Activated naive CD4-positive, alpha-beta T cell treated with Interleukin-2 at 50 U/mL for 16 hours (primary cell): Measurements from ENCODE around the gene HTRA3.

Source experiments
- DNase-seq: peaks from one replicate; pipeline ENCODE4 v3.0.0-alpha.2; 2020

HTRA3 gene

DNA sequence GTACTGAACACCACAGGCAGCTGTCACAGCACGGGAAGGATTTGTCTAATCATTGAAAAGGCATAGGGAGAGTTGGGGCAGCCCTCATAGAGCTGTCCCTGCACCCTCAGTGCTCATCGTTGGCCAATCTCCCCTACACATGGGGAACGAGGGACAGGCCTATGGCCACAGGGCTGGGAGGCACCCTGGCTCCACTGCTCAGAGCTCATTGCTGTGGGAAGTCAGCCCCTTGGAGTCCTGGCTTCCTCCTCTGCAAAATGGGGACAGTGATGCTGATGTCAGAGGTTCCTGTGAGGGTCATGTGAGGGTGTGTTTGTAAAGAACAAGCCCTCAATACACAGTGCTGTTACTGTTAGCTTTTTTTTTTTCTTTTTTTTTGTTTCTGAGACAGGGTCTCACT, 19.3 kb upstream of the HTRA3 start:
- no peak for DNase-seq

DNA sequence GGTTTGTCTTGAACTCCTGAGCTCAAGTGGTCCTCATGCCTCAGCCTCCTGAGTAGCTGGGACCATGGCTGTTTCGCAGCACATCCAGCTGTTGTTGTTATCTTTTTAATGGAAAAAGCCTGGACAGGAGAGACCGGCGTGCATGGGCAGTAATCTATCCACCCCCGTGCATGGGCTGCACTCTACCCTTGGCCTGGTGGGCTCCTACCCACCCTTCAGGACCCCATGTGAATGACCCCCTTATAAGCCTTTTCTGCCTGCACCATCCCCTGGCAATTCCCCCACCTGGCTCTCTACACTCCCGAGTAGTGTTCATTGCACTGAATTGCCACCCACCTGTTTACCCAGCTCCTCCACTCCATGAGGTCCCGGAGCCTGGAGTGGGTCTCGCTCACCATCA, 18.9 kb upstream of the HTRA3 start:
- DNase-seq: no peak

DNA sequence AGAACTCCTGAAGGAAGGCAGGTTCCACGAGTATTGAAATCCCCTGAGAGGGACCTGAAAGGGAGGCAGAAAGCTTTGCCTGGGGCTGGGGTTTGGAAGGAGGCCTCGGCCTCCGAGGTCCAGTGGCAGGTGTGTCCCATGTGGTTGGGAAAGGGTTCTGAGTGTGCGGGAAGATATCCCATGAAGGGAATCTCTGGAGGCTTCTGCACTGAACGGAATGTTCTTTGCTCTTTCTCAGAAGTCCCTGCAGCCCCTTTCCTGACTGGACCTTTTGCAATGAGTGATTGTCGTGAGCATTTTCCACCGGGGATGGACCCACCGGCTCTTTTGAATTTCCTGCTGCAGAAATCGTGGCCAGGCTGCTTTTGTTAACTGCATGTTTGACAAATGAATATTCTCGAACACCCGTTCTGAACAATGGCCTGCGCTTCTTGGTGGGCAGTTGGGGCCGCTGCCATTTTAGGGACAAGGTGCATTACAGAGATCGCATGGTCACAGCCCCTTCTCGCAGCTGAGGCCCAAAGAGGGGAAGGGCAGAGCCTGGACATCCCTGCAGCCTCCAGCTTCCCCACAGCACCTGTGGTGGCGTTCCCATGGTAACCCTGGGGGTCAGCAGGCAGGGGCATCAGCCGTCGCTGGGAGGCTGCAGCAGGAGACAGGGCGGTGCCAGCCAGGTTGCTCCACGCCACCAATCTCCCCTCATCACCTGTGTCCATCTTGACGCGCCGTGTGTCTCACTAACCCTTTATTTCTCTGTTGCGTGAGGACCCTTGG, 18.3 kb upstream of the HTRA3 start:
- no peak for DNase-seq

DNA sequence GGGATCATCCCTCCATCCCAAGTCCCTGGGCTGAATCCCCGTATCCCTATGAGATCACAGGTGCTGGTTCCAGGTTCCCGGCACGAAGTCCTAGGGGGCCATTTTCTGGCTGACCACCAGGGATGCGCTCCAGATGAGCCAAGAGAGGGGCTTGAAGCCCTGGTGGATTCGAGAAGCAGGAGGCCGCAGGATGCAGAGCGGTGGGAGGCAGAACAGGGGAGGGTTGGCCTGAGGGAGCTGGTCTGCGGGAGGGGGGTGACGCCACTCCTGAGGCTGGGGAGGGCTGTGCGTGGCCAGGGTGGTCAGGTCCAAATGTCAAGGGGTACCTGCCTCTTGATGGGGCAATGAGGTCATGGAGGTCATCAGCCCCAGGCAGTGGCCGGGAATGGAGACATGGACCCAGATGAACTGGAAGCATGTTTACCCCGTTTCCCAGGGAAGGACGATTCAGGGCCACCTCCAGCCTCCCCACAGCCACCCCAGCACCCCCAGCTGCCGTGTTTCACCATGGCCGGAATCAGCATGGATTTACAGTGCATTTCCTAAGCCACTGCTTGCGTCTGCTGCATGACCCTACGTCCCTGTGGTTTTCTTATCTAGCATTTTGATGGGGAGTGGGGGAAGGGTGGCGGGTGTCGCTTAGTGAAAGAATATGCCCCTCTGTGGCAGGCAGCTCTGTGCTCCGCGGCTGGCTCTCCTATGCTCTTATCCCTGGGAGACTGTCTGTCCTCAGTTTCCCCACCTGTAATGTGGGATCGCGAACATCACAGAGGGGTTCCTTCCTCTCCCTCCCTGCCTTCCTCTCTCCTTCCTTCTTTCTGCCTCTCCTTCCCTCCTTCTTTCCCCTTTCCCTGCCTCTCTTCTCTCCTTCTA, 17.0 kb upstream of the HTRA3 start:
- DNase-seq: no peak

DNA sequence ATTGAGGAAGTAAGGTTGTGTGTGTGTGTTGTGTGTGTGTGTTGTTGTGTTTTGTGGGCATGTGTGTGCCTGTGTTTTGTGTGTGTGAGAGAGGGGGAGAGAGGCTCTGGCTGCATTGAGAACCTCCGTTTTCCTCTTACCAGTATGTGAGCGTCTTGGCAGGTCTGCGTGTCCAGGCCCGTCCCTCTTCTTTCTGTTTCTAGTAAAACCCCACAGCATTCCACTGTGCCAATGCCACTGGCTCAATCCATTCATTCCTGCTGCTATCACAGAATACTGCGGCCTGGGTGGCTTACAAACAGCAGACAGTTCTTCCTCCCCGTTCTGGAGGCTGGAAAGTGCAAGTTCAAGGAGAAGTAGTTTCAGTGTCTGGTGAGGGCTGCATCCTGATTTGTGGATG, 15.5 kb upstream of the HTRA3 start:
- no peak for DNase-seq

DNA sequence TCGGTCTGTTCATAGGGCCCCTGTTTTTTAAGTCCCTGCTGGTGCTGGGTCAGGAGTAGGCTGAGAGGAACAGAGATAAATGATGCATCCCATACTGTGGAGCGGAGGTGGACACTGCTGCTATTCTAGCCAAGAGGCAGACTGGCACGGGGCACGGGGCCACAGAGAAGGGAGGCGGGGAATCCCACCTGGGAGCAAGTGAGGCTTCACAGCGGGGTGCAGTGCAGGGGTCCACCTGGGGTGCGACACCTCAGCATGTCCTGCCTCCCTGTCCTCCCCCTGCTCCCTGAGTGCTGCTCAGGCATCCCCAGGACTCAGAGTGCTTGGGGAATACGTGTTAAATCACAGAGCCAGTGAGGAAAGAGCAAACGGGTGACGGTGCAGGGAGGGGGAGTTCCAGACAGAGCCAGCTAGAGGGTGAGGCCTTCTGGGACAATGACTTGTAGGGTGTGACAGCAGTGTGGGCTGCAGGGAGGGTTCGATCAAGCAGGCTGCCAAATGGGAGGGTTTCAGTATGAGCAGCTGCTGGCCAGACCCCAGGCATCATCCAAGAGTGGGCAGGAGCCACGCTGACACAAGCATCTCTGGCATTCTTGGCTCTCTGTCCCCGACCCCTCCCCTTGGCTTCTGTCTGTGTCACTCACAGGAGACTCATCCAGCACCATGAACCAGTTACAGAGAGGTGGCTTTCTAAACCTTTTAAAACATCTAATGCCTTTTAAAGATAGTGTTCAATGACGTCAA, 13.7 kb upstream of the HTRA3 start:
- no peak for DNase-seq

DNA sequence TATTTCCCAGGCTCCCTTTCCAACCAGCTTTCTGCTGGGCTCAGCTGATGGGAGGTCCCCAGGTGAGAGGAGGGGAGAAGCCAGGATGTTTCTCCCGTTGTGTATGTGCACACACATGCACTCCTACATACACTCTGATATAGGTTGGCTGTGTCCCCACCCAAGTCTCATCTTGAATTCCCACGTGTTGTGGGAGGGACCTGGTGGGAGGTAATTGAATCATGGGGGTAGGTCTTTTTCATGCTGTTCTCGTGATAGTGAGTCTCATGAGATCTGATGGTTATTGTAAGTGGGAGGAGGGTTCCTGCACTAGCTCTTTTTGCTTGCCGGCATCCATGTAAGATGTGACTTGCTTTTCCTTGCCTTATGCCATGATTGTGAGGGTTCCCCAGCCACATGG, 11.7 kb upstream of the HTRA3 start:
- DNase-seq: no peak

DNA sequence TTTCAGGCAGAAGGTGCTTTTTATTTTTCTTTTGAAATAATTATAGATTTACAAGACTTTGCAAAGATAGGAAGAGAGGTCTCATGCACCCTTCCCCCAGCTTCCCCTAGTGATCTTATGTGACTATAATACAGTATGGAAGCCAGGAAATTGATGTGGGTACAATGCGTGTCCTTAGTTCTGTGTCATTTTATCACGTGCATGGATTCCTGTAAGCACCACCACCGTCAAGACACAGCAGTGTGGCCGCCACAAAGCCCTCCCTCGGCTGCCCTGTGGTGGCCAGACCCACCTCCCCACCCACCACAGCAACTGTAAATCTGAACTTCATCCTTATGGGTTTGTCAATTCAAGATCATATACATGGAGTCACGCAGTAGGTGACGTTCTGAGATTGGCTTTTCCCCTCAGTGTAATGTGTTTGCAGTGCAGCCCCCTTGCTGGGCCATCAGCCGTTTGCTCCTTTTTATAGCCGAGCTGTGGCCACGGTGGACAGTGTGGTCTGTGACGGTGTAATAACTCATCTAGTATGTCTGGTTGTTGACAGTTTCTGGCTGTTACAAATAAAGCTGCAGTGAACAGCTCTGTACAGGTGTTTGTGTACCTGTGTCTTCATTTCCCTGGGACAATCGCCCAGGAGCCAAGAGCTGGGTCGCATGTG, 10.9 kb upstream of the HTRA3 start:
- DNase-seq: no peak

DNA sequence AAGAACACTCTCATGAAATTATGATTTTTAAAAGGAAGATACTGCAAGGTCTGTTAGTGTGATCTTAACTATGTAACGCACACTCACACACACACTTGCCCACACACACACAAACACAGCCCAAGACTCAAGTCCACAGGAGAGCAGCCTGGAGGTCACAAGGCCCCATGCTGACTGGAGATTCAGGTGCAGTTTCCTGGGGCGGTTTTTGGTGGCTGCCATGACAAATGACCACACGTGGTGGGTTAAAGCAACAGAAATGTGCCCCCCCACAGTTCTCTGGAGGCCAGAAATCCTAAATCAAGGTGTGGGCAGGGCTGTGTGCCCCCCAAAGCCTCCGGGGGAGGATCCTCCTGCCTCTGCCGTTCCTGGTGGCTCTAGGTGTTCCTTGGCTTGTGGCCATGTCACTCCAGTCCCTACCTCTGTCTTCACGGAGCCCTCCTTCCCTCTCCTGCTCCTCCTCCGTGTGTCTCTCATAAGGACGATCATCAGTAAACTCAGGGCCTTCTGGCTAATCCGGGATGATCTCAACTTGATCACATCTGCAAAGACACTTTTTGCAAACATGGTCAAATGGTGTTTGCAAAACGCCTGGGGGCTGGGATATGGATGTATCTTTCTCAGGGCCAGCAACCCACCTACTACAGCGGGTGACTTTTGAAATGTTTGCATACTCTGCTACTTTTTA, 9.7 kb upstream of the HTRA3 start:
- DNase-seq: no peak

DNA sequence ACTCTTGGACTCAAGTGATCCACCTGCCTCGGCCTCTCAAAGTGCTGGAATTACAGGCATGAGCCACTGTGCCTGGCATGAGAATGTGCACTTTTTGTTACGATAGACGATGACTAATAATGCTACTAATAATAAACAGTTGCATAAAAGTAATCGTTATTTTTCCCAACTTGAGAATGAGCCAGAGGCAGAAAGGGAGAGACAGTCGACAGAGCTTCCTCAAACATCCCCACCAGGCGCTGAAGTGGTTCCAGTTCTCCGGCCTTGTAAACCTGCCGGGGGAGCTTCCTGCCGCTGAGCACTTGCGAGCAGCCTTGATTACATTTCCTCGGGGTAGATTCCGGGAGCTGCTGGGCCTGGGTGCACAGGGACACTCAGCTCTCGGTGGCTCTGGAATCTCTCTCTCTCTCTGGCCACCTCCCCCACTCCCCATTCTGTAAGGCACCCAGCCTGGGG, 8.9 kb upstream of the HTRA3 start:
- DNase-seq: no peak

DNA sequence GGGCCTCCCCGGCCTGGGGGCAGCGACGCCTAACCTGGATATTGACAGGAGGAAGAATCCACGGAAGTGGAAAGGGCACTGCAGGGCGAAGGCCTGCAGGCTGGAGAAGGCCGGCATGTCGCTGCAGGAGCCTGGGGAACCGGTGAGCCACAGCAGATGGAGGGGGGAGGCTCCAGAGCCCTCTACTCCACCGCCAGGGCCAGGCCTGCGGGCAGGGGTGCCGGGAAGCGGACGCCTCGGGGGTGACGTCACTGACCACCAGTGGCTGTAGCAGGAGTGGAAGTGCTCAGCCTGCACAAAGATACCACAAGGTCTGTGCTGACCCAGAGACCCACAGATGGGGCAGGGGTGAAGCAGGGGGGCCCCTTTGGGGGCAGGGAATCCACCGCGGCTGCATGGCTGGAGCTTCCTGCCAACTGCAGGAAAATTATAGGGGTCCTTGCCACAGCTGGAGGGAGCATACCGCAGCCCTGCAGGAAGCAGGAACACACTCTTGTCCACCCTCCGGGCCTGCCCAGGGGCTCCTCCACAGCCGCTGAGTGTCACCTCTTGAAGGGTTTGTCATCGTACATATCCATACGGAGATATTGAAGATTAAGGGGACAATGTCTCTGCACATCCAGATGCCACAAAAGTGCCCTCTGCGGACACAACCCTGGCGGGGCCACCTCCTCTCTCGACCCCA, 7.6 kb upstream of the HTRA3 start:
- DNase-seq: no peak

DNA sequence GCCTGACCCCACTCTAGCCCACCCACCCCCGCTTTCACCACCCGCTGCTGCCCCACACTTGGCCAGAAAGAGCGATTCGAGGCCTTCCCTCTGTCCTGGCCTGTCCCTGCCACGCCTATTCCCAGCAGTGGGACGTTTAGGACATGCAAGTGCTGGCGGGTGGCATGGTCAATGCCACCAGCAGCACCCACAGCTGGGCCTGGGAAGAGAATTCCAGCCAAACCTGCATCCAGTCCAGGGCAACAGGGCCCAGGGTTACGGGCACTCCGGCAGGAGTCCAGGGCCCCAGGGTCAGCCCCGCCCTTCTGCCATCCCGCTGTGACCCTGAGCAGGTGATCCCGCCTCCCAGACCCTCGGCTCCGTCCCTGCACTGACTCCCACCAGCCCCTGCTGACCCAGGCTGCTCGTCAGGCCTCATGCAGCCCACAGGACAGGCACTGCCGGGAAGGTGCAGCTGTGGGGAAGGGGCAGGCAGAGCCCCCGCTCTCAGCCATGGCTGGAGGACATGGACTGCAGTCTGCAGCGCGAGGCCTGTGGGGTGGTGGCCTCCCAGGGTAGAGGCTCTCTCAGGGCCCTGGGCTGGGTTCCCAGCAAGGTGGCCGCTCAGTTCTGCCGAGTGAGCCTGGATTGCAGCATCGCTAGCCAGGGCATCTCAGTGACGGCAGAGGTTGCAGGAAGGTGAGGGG, 6.8 kb upstream of the HTRA3 start:
- no peak for DNase-seq

DNA sequence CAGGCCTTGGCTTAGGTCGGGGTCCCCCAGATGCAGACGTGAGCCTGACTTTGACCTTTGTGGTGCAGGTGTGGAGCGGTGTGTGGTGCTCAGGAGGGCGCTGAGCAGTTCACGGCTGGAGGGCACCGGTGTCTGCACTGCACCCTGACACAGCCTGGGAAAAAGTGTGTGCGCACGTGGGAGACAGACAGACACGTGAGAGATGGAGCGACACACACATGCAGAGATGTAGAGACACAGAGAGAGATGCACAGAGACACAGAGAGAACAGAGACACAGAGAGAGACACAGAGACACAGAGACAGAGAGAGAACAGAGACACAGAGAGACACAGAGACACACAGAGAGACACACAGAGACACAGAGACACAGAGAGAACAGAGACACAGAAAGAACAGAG, 6.2 kb upstream of the HTRA3 start:
- no peak for DNase-seq

DNA sequence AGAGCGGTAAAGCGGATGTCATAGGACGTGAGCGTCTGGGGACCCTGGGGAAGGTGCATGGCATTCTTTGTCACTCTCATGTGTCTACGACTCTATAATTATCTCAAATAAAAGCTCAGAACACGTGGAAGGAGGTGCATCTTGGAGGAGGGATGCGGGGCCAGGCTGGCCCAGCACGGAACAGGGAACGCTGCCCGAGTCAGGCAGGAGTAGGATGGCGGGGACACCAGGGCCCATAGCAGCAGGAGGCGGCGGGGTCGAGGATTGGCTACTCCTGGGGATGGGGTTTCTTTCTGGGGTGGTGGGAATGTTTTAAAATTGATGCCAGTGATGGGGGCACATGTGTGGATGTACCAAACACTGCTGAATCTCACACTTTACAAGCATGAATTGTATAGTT, 5.4 kb upstream of the HTRA3 start:
- no peak for DNase-seq

DNA sequence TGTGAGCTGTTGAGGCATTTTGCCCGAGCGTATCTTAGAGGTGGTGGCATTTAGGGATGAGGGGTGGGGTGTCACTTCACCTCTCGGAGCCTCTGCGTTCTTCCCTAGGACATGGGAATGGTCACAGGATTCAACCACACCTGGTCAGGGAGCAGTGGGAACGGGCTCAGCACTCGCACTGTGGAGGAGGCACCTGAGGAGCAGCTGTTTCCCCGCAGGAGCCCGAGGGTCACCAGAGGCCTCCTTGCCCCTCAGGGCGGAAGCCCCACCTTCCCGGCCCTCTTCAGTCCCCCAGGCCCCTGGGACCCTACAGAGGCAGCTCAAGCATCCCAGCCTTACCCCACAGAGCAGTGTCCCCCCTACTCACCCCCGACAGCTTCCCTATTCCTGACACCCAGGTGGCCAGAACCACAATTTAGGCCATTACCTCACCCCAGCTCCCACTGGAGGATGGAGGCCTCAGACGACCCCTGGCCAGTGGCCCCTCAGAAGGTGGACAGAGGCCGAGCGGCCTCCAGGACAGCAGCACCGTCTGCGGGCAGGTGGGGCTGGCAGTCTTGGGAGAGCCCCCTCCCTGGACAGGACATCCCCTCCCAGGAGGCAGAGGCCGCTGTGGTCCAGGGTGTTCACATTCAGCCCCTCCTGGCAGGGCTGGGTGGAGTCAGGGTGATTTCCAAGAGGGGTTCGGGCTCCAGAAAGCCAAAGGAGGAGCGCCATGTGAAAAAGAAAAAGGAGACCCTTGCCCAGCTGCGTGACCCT, 4.2 kb upstream of the HTRA3 start:
- DNase-seq: no peak

DNA sequence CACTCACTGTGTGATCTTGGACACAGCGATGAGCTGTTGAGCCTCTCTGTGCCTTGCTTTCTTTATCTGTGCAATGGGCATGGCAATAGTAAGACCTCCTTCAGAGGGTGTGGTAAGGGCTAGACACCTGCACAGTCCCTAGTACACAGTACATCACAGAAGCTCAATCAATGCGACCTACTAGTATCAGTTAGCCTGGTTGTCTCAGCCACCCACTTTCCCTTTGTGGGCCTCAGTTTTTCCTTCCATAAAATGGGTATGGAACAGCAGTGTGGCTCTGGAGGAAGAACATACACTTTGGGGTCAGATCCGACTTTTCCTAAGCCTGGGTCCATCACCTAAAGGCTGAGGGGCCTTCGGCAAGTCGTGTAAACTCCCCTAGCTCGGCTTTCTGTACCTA, 3.5 kb upstream of the HTRA3 start:
- DNase-seq: no peak

DNA sequence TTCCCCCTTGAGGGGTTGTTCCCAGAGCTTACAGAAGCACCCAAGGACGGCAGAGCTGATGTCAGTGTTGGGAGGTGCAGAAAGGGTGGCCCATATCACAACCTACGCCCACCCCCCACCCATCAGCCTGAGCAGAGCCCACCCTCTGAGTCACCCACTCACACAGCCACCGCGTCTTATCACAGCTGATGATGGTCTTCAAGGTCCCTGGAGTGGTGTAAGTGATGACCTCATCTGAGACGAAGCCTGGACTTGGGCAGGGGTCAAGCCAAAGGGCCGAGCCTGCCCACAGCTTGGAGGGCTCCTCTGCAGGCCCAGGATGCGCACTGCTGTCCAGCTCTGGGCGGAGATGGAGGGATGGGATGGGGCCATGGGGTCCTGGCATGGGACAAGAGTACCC, 3.0 kb upstream of the HTRA3 start:
- DNase-seq: no peak

DNA sequence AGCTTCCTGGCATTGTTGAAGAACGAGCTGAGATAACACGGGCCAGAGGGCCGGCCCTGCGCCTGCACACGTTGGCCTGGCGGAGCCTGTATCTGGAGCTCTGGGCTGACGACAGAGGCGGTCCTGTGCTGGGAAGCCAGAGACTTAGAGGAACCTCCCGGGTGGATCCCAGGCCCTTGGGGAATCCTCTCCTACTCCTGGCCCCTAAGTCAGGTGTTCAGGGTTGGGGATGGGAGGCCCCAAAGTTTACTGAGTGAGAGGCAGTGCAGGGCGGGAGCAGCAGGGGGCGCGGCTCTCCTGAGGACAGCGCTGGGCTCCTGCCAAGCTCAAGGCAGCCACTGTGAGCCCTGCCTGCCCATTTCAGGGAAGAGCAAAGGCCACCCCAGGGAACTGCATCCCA, 2.5 kb upstream of the HTRA3 start:
- DNase-seq: peak; percentile 15

DNA sequence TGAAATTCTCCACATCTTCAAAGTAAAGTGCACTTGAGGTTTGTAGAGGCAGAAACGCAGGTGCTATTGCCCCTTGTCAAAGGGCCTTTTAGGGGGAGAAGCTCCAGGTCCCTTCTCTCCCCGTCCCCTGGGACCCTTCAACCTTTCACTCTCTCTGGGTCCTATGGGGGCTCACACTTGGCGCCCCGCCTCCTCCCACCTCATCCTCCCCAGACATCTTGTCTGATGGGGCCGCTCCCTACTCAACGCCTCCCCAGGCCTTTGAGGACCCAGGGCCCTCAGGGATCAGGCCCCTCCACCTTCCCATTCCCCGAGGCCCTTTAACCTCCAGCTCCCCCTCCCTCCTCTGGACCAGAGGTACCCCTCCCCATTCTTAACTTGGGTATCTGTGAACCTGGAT, 1.3 kb upstream of the HTRA3 start:
- DNase-seq: no peak

DNA sequence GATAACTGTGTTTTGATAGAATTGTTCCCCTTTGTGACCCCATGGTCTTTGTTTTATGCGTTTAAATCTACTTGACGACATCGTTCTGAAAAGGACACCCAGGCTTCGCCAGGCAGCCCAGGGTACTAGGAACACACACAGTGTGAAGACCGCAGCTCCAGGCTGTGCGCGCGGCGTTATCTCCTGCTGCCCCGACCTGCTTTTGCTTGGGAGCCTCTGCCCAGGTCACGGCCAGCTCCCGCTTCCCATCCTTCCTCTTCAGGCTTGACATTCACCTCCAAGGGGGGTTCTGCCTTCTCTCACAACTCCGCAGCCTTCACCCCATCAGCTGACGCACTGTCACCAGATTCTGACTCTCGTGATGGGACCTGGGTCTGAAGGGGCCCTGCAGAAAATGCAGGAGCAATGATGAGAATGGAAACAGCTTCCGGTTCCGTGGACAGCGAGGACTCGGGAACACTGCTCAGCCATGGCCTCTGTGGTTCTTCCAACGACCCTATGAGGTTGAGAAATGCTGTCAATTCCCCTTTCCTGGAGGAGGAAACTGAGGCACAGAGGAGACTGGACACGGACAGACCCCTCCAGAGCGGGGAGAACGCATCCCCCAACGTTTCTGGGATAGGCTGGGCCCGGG, 536 bp upstream of the HTRA3 start:
- no peak for DNase-seq
